ENCODE results near the gene DGKQ. TPM values are rescaled to one million over a fixed set of nuclear protein-coding genes. Genes with fewer than 3 reads are reported as not detected.

DGKQ gene
- total and polyA plus RNA-seq, 11 donors = 2.6 to 7.3 (median 4.1) TPM

GRCh38 chr4:909821-910220 lies 63.5 kb downstream of the DGKQ start:
- intact Hi-C loops (cut with DNase I) = no loop called here
- H3K27me3 ChIP-seq = no peaks in the 10 kb centered on the region
- TF ChIP-seq POLR2A (IDR thresholded peaks at IDR 0.05) = no peak
- TF ChIP-seq, protein P1, sequence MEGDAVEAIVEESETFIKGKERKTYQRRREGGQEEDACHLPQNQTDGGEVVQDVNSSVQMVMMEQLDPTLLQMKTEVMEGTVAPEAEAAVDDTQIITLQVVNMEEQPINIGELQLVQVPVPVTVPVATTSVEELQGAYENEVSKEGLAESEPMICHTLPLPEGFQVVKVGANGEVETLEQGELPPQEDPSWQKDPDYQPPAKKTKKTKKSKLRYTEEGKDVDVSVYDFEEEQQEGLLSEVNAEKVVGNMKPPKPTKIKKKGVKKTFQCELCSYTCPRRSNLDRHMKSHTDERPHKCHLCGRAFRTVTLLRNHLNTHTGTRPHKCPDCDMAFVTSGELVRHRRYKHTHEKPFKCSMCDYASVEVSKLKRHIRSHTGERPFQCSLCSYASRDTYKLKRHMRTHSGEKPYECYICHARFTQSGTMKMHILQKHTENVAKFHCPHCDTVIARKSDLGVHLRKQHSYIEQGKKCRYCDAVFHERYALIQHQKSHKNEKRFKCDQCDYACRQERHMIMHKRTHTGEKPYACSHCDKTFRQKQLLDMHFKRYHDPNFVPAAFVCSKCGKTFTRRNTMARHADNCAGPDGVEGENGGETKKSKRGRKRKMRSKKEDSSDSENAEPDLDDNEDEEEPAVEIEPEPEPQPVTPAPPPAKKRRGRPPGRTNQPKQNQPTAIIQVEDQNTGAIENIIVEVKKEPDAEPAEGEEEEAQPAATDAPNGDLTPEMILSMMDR (IDR thresholded peaks at IDR 0.05) = no peak
- peaks cover 0 to 3% (median 0%) of the 10 kb centered on the region in 12 donors for H3K4me1 ChIP-seq
- peak in 2 of 5 donors; percentile 12 to 47 for DNase-seq
- 94 to 99% (median 97%) methylated on average over 10 to 12 of the region's 12 CpGs for WGBS, 4 donors
- H3K36me3 ChIP-seq = peaks cover 0 to 53% (median 27%) of the 10 kb centered on the region in 9 donors
- ATAC-seq = no peak
- H3K27ac ChIP-seq = no peak overlapping the region
- H3K9me3 ChIP-seq = no peaks in the 10 kb centered on the region
- H3K4me3 ChIP-seq = no peak overlapping the region

DNA sequence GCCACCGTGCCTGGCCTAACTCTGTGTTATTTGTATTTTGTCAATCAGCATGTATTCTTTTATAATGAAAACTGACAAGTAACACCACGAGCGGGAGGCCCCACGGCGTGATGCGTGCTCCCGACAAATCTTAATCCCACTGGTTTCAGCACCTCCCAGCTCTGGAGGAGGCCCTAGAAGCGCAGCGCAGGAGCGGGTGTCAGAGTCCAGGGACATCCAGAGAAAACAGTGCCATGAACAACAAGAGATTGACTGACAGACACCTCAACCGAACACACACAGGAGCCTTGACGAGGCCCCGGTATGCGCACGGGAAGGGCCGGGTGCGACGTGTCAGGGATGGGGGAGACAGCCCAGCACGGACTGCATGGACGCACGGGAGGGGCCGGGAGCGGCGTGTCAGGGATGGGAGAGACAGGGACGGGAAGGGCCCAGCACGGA lies 64.2 kb downstream of the DGKQ start:
- 94 to 97% (median 95%) methylated on average over 26 of the region's 26 CpGs for WGBS, 4 donors
- DNase-seq (peak in 2 of 5 donors; percentile 19 to 32), ATAC-seq (no peak)
- H3K9me3 ChIP-seq = no peaks in the 10 kb centered on the region
- H3K4me1 ChIP-seq = peaks cover 0 to 3% (median 0%) of the 10 kb centered on the region in 12 donors
- H3K36me3 ChIP-seq = peaks cover 0 to 58% (median 29%) of the 10 kb centered on the region in 9 donors
- H3K27me3 ChIP-seq = no peaks in the 10 kb centered on the region
- intact Hi-C loops (cut with DNase I) = no loop called here
- TF ChIP-seq POLR2A (IDR thresholded peaks at IDR 0.05) = no peak
- TF ChIP-seq, protein P1 (IDR thresholded peaks at IDR 0.05) = no peak
- no peak overlapping the region for H3K4me3 ChIP-seq
- no peak overlapping the region for H3K27ac ChIP-seq

Other genes with a start within 250 kb of the DGKQ start
- 1 to 10 TPM in 7 of 9 donors, under 1 TPM in 2; 0.75 to 7.0 (median 3.3) TPM for gene CPLX1, start 147.4 kb downstream of the DGKQ start, total RNA-seq
- gene CPLX1, start 147.4 kb downstream of the DGKQ start, polyA plus RNA-seq = 1 to 10 TPM; 1.5 to 5.9 TPM
- 10 to 100 TPM; 22.8 to 55.1 (median 32.5) TPM for gene GAK, start 41.3 kb downstream of the DGKQ start, total RNA-seq
- gene GAK, start 41.3 kb downstream of the DGKQ start, polyA plus RNA-seq = 10 to 100 TPM; 51.8 to 52.3 TPM
- 10 to 100 TPM; 16.6 to 34.6 (median 20.1) TPM for gene TMEM175, start 41.1 kb downstream of the DGKQ start, total RNA-seq
- 10 to 100 TPM; 14.2 to 28.8 TPM for gene TMEM175, start 41.1 kb downstream of the DGKQ start, polyA plus RNA-seq
- 10 to 100 TPM in 3 of 9 donors, 1 to 10 TPM in 6; 5.0 to 17.4 (median 6.9) TPM for gene IDUA, start 13.5 kb upstream of the DGKQ start, total RNA-seq
- gene IDUA, start 13.5 kb upstream of the DGKQ start, polyA plus RNA-seq = 1 to 10 TPM; 3.2 to 6.8 TPM
- gene SLC26A1, start 19.8 kb upstream of the DGKQ start, total RNA-seq = under 1 TPM in 4 of 9 donors, not detected in 5; 0.19 to 0.27 (median 0.25) TPM
- under 1 TPM; 0.03 to 0.27 TPM for gene SLC26A1, start 19.8 kb upstream of the DGKQ start, polyA plus RNA-seq
- gene FGFRL1, start 38.1 kb upstream of the DGKQ start, total RNA-seq = 10 to 100 TPM; 23.6 to 90.7 (median 30.6) TPM
- 10 to 100 TPM; 26.9 to 47.1 TPM for gene FGFRL1, start 38.1 kb upstream of the DGKQ start, polyA plus RNA-seq
- gene RNF212, start 140.0 kb upstream of the DGKQ start, total RNA-seq = 1 to 10 TPM in 1 of 9 donors, under 1 TPM in 4, not detected in 4; 0.25 to 1.6 (median 0.43) TPM
- under 1 TPM; 0.62 to 0.65 TPM for gene RNF212, start 140.0 kb upstream of the DGKQ start, polyA plus RNA-seq
- 10 to 100 TPM in 7 of 9 donors, 1 to 10 TPM in 2; 8.8 to 36.3 (median 13.7) TPM for gene SPON2, start 199.0 kb upstream of the DGKQ start, total RNA-seq
- gene SPON2, start 199.0 kb upstream of the DGKQ start, polyA plus RNA-seq = 10 to 100 TPM in 1 of 2 donors, 1 to 10 TPM in 1; 7.8 to 31.2 TPM